NCI-H345 treated with DMSO at 0.1 percent for 48 hours (cell line): ENCODE results near the gene CHRDL2.
"Not testable (repeated sequence)": the region's sequence is repeated elsewhere in the genome, so short reads cannot be mapped to it uniquely, and the experiment has no call there.

Experiments
- DNase-seq: peaks from one replicate; lab custom pipeline; 2025; ENCODE audit not compliant: unreplicated experiment; lab: John Stamatoyannopoulos, UW

Gene CHRDL2

GRCh38 chr11:74731301-74732094 lies at the start of gene CHRDL2:
Gene CHRDL2, minus strand, starts transcription at chr11:74731426. Its CDS starts 538 bp downstream, at chr11:74730888.
- DNase-seq = no peak

- DNase-seq = no peak
Measured at GRCh38 chr11:74780248-74781005, 49.2 kb upstream of the CHRDL2 start.

- no peak for DNase-seq
Measured at GRCh38 chr11:74778581-74778980, 47.4 kb upstream of the CHRDL2 start.

GRCh38 chr11:74777877-74778276 lies 46.7 kb upstream of the CHRDL2 start:
- no peak for DNase-seq

GRCh38 chr11:74777038-74777437 lies 45.8 kb upstream of the CHRDL2 start:
- no peak for DNase-seq

- no peak for DNase-seq
Measured at GRCh38 chr11:74776546-74776945, 45.3 kb upstream of the CHRDL2 start.

- no peak for DNase-seq
Measured at GRCh38 chr11:74775762-74776161, 44.5 kb upstream of the CHRDL2 start.

GRCh38 chr11:74773476-74773875 lies 42.2 kb upstream of the CHRDL2 start:
- DNase-seq = no peak

GRCh38 chr11:74771139-74771538 lies 39.9 kb upstream of the CHRDL2 start:
- no peak for DNase-seq

- DNase-seq = no peak
Measured at GRCh38 chr11:74770456-74770855, 39.2 kb upstream of the CHRDL2 start.

GRCh38 chr11:74769055-74769707 lies 38.0 kb upstream of the CHRDL2 start:
- no peak for DNase-seq

GRCh38 chr11:74768172-74768651 lies 37.0 kb upstream of the CHRDL2 start:
- DNase-seq = not testable (repeated sequence)

- no peak for DNase-seq
Measured at GRCh38 chr11:74766905-74767304, 35.7 kb upstream of the CHRDL2 start.

- DNase-seq = no peak
Measured at GRCh38 chr11:74756571-74756970, 25.3 kb upstream of the CHRDL2 start.

GRCh38 chr11:74755395-74755995 lies 24.3 kb upstream of the CHRDL2 start:
- no peak for DNase-seq

- DNase-seq = no peak
Measured at GRCh38 chr11:74754507-74755252, 23.5 kb upstream of the CHRDL2 start.

GRCh38 chr11:74751303-74751702 lies 20.1 kb upstream of the CHRDL2 start:
- DNase-seq = no peak

- DNase-seq = not testable (repeated sequence)
Measured at GRCh38 chr11:74750598-74750997, 19.4 kb upstream of the CHRDL2 start.

GRCh38 chr11:74749965-74750296 lies 18.7 kb upstream of the CHRDL2 start:
- DNase-seq = no peak

- no peak for DNase-seq
Measured at GRCh38 chr11:74749127-74749964, 18.1 kb upstream of the CHRDL2 start.
